ENCODE results near the gene LTBP4. TPM values are rescaled to one million over a fixed set of nuclear protein-coding genes. Genes with fewer than 3 reads are reported as not detected.

The LTBP4 gene
- total and polyA plus RNA-seq, 2 of the 13 experiments (the other 11 are each of a cell fraction or from before 2014, with no cell fraction given) = 0.86 to 2.3 TPM

GRCh38 chr19:40662925-40663694 lies 61.9 kb downstream of the LTBP4 start (continued):
- TF ChIP-seq CENPX (CRISPR knock-in tag; IDR thresholded peaks at IDR 0.05) (no peak), MAF1 (CRISPR knock-in tag; IDR thresholded peaks at IDR 0.05; ENCODE audit: borderline replicate concordance) (peak; percentile 42; the same call in 1 of the 2 replicates), KDM3A (CRISPR knock-in tag; IDR thresholded peaks at IDR 0.05; ENCODE audit: low read depth) (peak; percentile 83), ELK4 (CRISPR knock-in tag; IDR thresholded peaks at IDR 0.05; ENCODE audit: borderline replicate concordance) (no peak), CAMTA2 (CRISPR knock-in tag; IDR thresholded peaks at IDR 0.05; ENCODE audit: borderline replicate concordance) (no peak), FOXK1 (CRISPR knock-in tag; IDR thresholded peaks at IDR 0.05; ENCODE audit: borderline replicate concordance, low read depth) (no peak; the same call in 1 of the 2 replicates), TBP (CRISPR knock-in tag; IDR thresholded peaks at IDR 0.05) (peak; percentile 85; the same call in 1 of the 2 replicates), ZNF337 (CRISPR knock-in tag; IDR thresholded peaks at IDR 0.05; ENCODE audit: borderline replicate concordance, low read depth) (no peak), SP1 (IDR thresholded peaks at IDR 0.05) (no peak), SP1 (CRISPR knock-in tag; IDR thresholded peaks at IDR 0.05) (no peak; the same call in 1 of the 2 replicates), BCL6 (CRISPR knock-in tag; IDR thresholded peaks at IDR 0.05) (0 out of 2 replicates have a peak, but pooled peaks have one; percentile 28), ZNF496 (CRISPR knock-in tag; IDR thresholded peaks at IDR 0.05; ENCODE audit: insufficient replicate concordance) (no peak), TIGD3 (CRISPR knock-in tag; IDR thresholded peaks at IDR 0.05; ENCODE audit: borderline replicate concordance) (no peak), RARA (CRISPR knock-in tag; IDR thresholded peaks at IDR 0.05) (peak; percentile 49), MXD1 (CRISPR knock-in tag; IDR thresholded peaks at IDR 0.05) (peak; percentile 93), ZFP62 (CRISPR knock-in tag; IDR thresholded peaks at IDR 0.05) (no peak), PLSCR1 (CRISPR knock-in tag; IDR thresholded peaks at IDR 0.05; ENCODE audit: borderline replicate concordance) (no peak), ZNF101 (CRISPR knock-in tag; IDR thresholded peaks at IDR 0.05; ENCODE audit: borderline replicate concordance, low read depth) (no peak), ZBTB20 (CRISPR knock-in tag; IDR thresholded peaks at IDR 0.05; ENCODE audit: borderline replicate concordance, low read depth) (no peak), STAG1 (CRISPR knock-in tag; IDR thresholded peaks at IDR 0.05) (peak; percentile 98), MED1 (CRISPR knock-in tag; IDR thresholded peaks at IDR 0.05) (peak; percentile 48; the same call in 1 of the 2 replicates), ZBTB42 (CRISPR knock-in tag; IDR thresholded peaks at IDR 0.05) (0 out of 2 replicates have a peak, but pooled peaks have one; percentile 58), ATF1 (CRISPR knock-in tag; IDR thresholded peaks at IDR 0.05) (no peak), ZNF776 (CRISPR knock-in tag; IDR thresholded peaks at IDR 0.05) (no peak)

Data from HepG2 (cell line).